Upper lobe of right lung (tissue), 1 donor: ENCODE results near the gene ARMC9. TPM values are rescaled to one million over a fixed set of nuclear protein-coding genes. Genes with fewer than 3 reads are reported as not detected.

Source experiments
- ATAC-seq: fragments of 200-7000 bp; cut with Tn5 transposase; one replicate; pipeline ENCODE4 v1.9.1; 2020; ENCODE audit warnings: mild to moderate bottlenecking, moderate library complexity
- DNase-seq: peaks from one replicate; pipeline ENCODE4 v3.0.0-alpha.2; 2020
- H3K27ac ChIP-seq: fragments of 200-600 bp; one replicate; pipeline ENCODE4 v1.8.0; 2022
- H3K27me3 ChIP-seq: fragments of 200-600 bp; one replicate; pipeline ENCODE4 v1.8.0; 2022; ENCODE audit warnings: mild to moderate bottlenecking
- H3K36me3 ChIP-seq: fragments of 200-600 bp; one replicate; pipeline ENCODE4 v1.8.0; 2022
- H3K4me1 ChIP-seq: fragments of 200-600 bp; one replicate; pipeline ENCODE4 v1.8.0; 2022
- H3K4me3 ChIP-seq: fragments of 200-600 bp; one replicate; pipeline ENCODE4 v1.8.0; 2022; ENCODE audit warnings: mild to moderate bottlenecking
- H3K9me3 ChIP-seq: fragments of 200-600 bp; one replicate; pipeline ENCODE4 v1.8.0; 2022
- intact Hi-C: fragments of 100-400 bp; cut with DNase I; formaldehyde crosslinking; loops from one replicate; pipeline ENCODE4 v1.11.0; 2022
- total RNA-seq: library from RNA; stranded (reverse); fragmentation: NEBNext Ultra II Directional; extraction: Animal tissue kit (Norgen Biotek cat#: 25700); gene quantifications from one replicate; pipeline ENCODE4 v1.2.1, GENCODE V29; 2021
- TF ChIP-seq, protein P1 (sequence below): fragments of 200-600 bp; IDR thresholded peaks from one replicate; pipeline ENCODE4 v1.8.0; 2022; ENCODE audit warnings: antibody characterized with exemption
- donor health status: DM: no; HTN: yes; CAD: no; lungs with severe emphysema.

Gene ARMC9
- total RNA-seq, 1 donor from 2014 or later: 37.1 TPM

DNA sequence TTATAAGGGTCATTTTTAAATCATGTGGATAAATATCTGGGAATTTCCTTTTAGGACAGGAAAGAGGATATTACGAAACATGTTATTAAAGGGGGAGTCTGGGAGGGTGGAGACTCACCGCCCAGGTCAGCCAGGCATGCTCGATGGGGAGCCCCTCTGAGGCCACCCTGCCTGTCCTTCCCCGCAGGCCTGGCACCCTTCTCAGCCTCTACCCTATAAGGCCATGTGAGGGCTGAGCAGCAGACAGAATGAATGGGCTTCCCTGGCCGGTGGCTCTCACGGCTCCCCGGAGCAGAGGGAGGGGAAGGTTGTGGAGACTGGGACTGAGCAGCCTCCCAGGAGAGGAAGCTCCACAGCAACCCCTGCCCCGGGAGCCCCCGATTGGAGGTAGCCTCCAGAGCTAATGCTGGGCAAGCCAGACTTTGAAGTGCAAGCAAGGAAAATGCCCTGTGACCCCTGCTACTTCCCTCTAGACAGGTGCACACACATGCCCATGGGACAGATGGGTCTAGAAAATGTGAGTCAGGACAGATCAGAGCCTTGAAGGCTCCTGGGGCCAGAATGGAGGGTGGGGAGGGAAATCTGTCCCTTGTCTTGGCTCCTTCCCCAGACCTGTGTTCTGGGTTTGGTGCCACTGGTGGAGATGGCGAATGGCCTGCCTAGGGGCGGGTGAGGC is 13.2 kb upstream of the ARMC9 start:
- no peaks in the 10 kb centered on the region for H3K9me3 ChIP-seq
- ATAC-seq (no peak), DNase-seq (no peak)
- H3K27ac ChIP-seq: peak overlapping the region; percentile 58
- intact Hi-C loops: no loop called here
- no peak overlapping the region for H3K4me3 ChIP-seq
- TF ChIP-seq, protein P1, sequence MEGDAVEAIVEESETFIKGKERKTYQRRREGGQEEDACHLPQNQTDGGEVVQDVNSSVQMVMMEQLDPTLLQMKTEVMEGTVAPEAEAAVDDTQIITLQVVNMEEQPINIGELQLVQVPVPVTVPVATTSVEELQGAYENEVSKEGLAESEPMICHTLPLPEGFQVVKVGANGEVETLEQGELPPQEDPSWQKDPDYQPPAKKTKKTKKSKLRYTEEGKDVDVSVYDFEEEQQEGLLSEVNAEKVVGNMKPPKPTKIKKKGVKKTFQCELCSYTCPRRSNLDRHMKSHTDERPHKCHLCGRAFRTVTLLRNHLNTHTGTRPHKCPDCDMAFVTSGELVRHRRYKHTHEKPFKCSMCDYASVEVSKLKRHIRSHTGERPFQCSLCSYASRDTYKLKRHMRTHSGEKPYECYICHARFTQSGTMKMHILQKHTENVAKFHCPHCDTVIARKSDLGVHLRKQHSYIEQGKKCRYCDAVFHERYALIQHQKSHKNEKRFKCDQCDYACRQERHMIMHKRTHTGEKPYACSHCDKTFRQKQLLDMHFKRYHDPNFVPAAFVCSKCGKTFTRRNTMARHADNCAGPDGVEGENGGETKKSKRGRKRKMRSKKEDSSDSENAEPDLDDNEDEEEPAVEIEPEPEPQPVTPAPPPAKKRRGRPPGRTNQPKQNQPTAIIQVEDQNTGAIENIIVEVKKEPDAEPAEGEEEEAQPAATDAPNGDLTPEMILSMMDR: no peak
- H3K27me3 ChIP-seq: no peaks in the 10 kb centered on the region
- H3K36me3 ChIP-seq: no peaks in the 10 kb centered on the region
- H3K4me1 ChIP-seq: peaks cover 17% of the 10 kb centered on the region

GRCh38 chr2:231185886-231186285 is 12.5 kb upstream of the ARMC9 start:
- DNase-seq (no peak), ATAC-seq (no peak)
- Histone ChIP-seq H3K27ac (peak overlapping the region; percentile 58), H3K4me3 (no peak overlapping the region), H3K27me3 (no peaks in the 10 kb centered on the region), H3K4me1 (peaks cover 23% of the 10 kb centered on the region), H3K9me3 (no peaks in the 10 kb centered on the region), H3K36me3 (no peaks in the 10 kb centered on the region)
- intact Hi-C loops: no loop called here
- TF ChIP-seq, protein P1: no peak

DNA sequence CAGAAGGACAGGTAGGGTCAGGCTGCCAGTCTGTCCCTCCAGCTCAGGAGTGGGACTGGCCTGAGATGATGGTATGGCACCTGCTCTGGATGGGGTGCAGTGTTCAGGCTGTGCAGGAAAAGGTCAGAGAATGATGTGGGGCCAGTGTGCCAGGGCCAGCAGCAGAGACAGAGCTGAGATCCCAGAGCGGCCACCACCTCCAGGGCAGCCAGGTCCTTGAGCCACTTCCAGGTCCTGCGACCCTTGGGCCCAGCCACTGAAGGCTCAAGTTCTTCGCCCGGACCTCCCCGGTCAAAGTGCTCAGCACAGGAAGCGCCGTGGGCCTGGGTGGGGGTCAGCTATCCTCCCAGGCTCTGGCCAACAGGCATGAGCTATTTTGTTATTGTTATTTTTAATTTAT is 12.1 kb upstream of the ARMC9 start:
- no peak overlapping the region for H3K27ac ChIP-seq
- H3K4me1 ChIP-seq: peaks cover 27% of the 10 kb centered on the region
- no peaks in the 10 kb centered on the region for H3K27me3 ChIP-seq
- ATAC-seq: no peak
- TF ChIP-seq, protein P1: no peak
- no peak overlapping the region for H3K4me3 ChIP-seq
- no peaks in the 10 kb centered on the region for H3K36me3 ChIP-seq
- DNase-seq: no peak
- H3K9me3 ChIP-seq: no peaks in the 10 kb centered on the region
- intact Hi-C loops: no loop called here

DNA sequence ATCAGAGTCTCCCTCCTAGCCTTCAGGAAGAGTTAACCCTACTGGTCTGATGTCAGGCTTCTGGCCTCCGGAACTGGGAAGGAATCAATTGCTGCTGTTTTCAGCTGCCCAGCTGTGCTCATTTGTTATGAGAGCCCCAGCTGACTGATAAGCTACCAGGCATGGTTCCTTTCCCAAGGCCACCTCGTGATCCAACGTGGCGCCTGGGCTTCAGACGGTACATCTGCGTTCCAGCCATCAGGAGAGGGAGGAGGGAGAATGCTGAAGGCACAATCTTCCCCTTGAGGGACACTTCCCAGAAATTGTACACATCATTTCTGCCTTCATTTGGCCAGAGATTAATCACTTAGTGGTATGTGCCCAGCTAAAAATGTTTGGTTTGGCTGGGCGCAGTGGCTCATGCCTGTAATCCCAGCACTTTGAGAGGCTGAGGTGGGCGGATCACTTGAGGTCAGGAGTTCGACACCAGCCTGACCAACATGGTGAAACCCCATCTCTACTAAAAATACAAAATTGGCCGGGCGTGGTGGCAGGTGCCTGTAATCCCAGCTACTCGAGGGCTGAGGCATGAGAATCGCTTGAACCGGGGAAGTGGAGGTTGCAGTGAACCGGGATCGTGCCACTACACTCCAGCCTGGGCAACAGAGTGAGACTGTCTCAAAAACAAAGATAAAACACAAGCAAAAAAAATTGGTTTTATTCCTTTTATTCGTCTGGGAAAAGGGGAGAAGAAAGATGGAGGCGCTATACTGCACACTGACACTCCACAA is 10.5 kb upstream of the ARMC9 start:
- Histone ChIP-seq H3K4me1 (peaks cover 23% of the 10 kb centered on the region), H3K27me3 (no peaks in the 10 kb centered on the region), H3K27ac (peak overlapping the region; percentile 55), H3K36me3 (no peaks in the 10 kb centered on the region), H3K9me3 (no peaks in the 10 kb centered on the region), H3K4me3 (no peak overlapping the region)
- TF ChIP-seq, protein P1: no peak
- intact Hi-C loops: no loop called here
- ATAC-seq (no peak), DNase-seq (no peak)

DNA sequence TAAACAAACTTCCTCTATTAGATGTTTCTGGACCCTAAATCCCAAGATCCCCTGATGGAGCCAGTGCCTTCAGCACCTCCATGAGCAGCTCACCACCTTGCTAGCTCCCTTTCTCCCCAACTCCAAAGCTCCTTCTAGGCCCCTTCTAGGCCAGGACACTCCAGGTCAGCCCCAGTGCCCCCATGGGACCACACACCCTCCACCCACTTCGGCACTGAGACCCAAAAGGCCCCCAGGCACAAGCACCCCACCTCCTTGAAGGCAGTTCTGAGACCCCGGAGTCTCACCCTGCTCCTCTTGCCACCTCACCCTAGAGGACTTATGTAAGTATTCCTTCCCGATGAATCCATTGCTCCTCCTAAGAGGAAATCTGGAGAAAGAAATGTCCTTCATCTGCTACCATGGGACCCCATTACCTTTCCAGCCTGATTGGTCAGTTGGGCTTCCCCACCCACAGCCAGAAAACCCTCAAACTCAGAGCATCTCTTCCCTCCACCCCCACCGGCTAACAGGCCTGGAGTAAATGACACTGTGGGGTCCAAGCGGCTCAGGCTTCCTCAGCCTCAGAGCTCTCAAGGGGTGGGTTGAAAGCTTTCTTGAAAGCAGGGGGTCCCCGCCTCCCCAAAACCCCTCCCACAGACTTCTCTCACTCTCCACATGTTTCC is 9.8 kb upstream of the ARMC9 start:
- Histone ChIP-seq H3K9me3 (no peaks in the 10 kb centered on the region), H3K27me3 (no peaks in the 10 kb centered on the region), H3K4me1 (peaks cover 23% of the 10 kb centered on the region), H3K4me3 (no peak overlapping the region), H3K36me3 (no peaks in the 10 kb centered on the region), H3K27ac (peak overlapping the region; percentile 55)
- ATAC-seq (no peak), DNase-seq (no peak)
- intact Hi-C loops: no loop called here
- TF ChIP-seq, protein P1: no peak
